SK-N-SH treated with all-trans-retinoic acid at 6 μM for 48 hours (cell line): Measurements from ENCODE around the gene SRGAP2B.
"Not testable (repeated sequence)": the region's sequence is repeated elsewhere in the genome, so short reads cannot be mapped to it uniquely, and the experiment has no call there.

Source experiments
- ARNTL ChIP-seq: fragments of 450-650 bp; formaldehyde crosslinking; IDR thresholded peaks from 2 replicates; pipeline ENCODE4 v1.5.0; 2020; ENCODE audit warnings: low read depth, mild to moderate bottlenecking, moderate library complexity, borderline replicate concordance
- GLIS3 ChIP-seq: fragments of 250-450 bp; sonication (Bioruptor Pico); IDR thresholded peaks from 2 replicates; pipeline ENCODE4 v1.5.0; 2020; ENCODE audit warnings: mild to moderate bottlenecking, moderate library complexity
- OSR1 ChIP-seq: fragments of 250-450 bp; sonication (Bioruptor Pico); IDR thresholded peaks from 2 replicates; pipeline ENCODE4 v1.8.0; 2022; ENCODE audit warnings: moderate library complexity, mild to moderate bottlenecking, inconsistent platforms
- PPARA ChIP-seq: fragments of 250-450 bp; sonication (Bioruptor Pico); IDR thresholded peaks from 2 replicates; pipeline ENCODE4 v1.5.0; 2020; ENCODE audit warnings: mild to moderate bottlenecking, borderline replicate concordance
- RARB ChIP-seq: fragments of 250-450 bp; sonication (Bioruptor Pico); IDR thresholded peaks from 2 replicates; pipeline ENCODE4 v1.8.0; 2021; ENCODE audit warnings: mild to moderate bottlenecking, moderate library complexity
- TOX ChIP-seq: fragments of 250-450 bp; sonication (Bioruptor Pico); IDR thresholded peaks from 2 replicates; pipeline ENCODE4 v1.8.0; 2021; ENCODE audit warnings: mild to moderate bottlenecking, moderate library complexity, borderline replicate concordance
- ZFP30 ChIP-seq: fragments of 450-650 bp; formaldehyde crosslinking; IDR thresholded peaks from 2 replicates; pipeline ENCODE4 v1.5.0; 2022; ENCODE audit warnings: mild to moderate bottlenecking, moderate library complexity
- ZNF70 ChIP-seq: fragments of 450-650 bp; formaldehyde crosslinking; IDR thresholded peaks from 2 replicates; pipeline ENCODE4 v1.5.0; 2020; ENCODE audit warnings: mild to moderate bottlenecking, moderate library complexity
- ZNF8 ChIP-seq: fragments of 450-650 bp; formaldehyde crosslinking; IDR thresholded peaks from 2 replicates; pipeline ENCODE4 v1.5.0; 2020; ENCODE audit warnings: mild to moderate bottlenecking, moderate library complexity
- TF ChIP-seq, protein P1 (sequence below): fragments of 250-450 bp; sonication (Bioruptor Pico); IDR thresholded peaks from 2 replicates; pipeline ENCODE4 v1.5.1; 2020; ENCODE audit warnings: low read depth, mild to moderate bottlenecking, moderate library complexity
- TF ChIP-seq, protein P2 (sequence below): fragments of 250-450 bp; sonication (Bioruptor Pico); IDR thresholded peaks from 2 replicates; pipeline ENCODE4 v1.8.0; 2020; ENCODE audit warnings: mild to moderate bottlenecking, moderate library complexity, borderline replicate concordance
- TF ChIP-seq, protein P3 (sequence below): fragments of 250-450 bp; sonication (Bioruptor Pico); IDR thresholded peaks from 2 replicates; pipeline ENCODE4 v1.8.0; 2021; ENCODE audit warnings: low read depth, mild to moderate bottlenecking, moderate library complexity, borderline replicate concordance

DNA sequence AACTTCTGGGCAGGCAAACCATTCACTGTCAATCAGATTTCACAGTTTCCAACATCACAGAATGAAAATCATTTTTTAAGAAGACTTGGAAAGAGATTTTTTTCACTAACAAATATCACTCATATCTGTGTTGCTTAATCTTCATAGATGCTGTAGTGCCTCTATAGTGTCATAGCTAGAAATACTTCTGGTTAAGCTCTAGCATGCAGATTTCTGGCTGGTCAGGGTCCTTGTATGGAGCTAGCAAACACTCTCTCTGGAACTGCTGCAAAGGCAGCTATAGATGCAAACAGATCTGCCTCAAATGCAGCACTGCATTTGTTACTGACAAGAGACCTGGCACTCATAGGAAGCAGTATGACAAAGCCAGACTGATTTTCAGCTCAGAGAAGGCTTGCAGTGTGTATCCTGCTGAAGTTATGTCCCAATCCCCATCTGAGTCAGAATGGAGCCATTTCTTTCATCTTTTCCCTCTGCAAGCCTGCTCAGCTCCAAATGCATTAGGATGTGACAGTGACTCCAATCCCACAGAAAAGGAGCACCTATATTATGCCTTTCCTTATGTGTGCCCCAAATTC, 99.2 kb downstream of the SRGAP2B start:
- not testable (repeated sequence) for TF ChIP-seq GLIS3 (CRISPR knock-in tag); ARNTL (CRISPR knock-in tag); PPARA (CRISPR knock-in tag); OSR1; TOX (CRISPR knock-in tag); RARB; ZNF8 (CRISPR knock-in tag); ZNF70 (CRISPR knock-in tag); ZFP30
- TF ChIP-seq, protein P1, sequence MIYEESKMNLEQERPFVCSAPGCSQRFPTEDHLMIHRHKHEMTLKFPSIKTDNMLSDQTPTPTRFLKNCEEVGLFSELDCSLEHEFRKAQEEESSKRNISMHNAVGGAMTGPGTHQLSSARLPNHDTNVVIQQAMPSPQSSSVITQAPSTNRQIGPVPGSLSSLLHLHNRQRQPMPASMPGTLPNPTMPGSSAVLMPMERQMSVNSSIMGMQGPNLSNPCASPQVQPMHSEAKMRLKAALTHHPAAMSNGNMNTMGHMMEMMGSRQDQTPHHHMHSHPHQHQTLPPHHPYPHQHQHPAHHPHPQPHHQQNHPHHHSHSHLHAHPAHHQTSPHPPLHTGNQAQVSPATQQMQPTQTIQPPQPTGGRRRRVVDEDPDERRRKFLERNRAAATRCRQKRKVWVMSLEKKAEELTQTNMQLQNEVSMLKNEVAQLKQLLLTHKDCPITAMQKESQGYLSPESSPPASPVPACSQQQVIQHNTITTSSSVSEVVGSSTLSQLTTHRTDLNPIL (CRISPR knock-in tag): not testable (repeated sequence)
- TF ChIP-seq, protein P2, sequence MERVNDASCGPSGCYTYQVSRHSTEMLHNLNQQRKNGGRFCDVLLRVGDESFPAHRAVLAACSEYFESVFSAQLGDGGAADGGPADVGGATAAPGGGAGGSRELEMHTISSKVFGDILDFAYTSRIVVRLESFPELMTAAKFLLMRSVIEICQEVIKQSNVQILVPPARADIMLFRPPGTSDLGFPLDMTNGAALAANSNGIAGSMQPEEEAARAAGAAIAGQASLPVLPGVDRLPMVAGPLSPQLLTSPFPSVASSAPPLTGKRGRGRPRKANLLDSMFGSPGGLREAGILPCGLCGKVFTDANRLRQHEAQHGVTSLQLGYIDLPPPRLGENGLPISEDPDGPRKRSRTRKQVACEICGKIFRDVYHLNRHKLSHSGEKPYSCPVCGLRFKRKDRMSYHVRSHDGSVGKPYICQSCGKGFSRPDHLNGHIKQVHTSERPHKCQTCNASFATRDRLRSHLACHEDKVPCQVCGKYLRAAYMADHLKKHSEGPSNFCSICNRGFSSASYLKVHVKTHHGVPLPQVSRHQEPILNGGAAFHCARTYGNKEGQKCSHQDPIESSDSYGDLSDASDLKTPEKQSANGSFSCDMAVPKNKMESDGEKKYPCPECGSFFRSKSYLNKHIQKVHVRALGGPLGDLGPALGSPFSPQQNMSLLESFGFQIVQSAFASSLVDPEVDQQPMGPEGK (CRISPR knock-in tag): not testable (repeated sequence)
- TF ChIP-seq, protein P3, sequence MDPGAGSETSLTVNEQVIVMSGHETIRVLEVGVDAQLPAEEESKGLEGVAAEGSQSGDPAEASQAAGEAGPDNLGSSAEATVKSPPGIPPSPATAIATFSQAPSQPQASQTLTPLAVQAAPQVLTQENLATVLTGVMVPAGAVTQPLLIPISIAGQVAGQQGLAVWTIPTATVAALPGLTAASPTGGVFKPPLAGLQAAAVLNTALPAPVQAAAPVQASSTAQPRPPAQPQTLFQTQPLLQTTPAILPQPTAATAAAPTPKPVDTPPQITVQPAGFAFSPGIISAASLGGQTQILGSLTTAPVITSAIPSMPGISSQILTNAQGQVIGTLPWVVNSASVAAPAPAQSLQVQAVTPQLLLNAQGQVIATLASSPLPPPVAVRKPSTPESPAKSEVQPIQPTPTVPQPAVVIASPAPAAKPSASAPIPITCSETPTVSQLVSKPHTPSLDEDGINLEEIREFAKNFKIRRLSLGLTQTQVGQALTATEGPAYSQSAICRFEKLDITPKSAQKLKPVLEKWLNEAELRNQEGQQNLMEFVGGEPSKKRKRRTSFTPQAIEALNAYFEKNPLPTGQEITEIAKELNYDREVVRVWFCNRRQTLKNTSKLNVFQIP (CRISPR knock-in tag): not testable (repeated sequence)
